IPS-15b (cell line): Measurements from ENCODE around the gene IL20RA.
"Not testable (repeated sequence)": the region's sequence is repeated elsewhere in the genome, so short reads cannot be mapped to it uniquely, and the experiment has no call there.

Source experiments
- H3K27me3 ChIP-seq: one replicate; pipeline ENCODE4 v1.6.1; 2013; ENCODE audit warnings: low read length; ENCODE audit not compliant: control insufficient read depth, insufficient read depth
- H3K36me3 ChIP-seq: one replicate; pipeline ENCODE4 v1.6.1; 2013; ENCODE audit warnings: low read length; ENCODE audit not compliant: control insufficient read depth, insufficient read depth
- H3K4me1 ChIP-seq: one replicate; pipeline ENCODE4 v1.6.1; 2013; ENCODE audit warnings: mild to moderate bottlenecking, low read length; ENCODE audit not compliant: control insufficient read depth, insufficient read depth
- H3K4me3 ChIP-seq: one replicate; pipeline ENCODE4 v1.5.1; 2013; ENCODE audit warnings: low read depth, low read length
- H3K9ac ChIP-seq: one replicate; pipeline ENCODE4 v1.6.1; 2013; ENCODE audit warnings: low read depth, mild to moderate bottlenecking, low read length
- H3K9me3 ChIP-seq: one replicate; pipeline ENCODE4 v1.6.1; 2013; ENCODE audit warnings: mild to moderate bottlenecking, low read length; ENCODE audit not compliant: control insufficient read depth, insufficient read depth

IL20RA gene

DNA sequence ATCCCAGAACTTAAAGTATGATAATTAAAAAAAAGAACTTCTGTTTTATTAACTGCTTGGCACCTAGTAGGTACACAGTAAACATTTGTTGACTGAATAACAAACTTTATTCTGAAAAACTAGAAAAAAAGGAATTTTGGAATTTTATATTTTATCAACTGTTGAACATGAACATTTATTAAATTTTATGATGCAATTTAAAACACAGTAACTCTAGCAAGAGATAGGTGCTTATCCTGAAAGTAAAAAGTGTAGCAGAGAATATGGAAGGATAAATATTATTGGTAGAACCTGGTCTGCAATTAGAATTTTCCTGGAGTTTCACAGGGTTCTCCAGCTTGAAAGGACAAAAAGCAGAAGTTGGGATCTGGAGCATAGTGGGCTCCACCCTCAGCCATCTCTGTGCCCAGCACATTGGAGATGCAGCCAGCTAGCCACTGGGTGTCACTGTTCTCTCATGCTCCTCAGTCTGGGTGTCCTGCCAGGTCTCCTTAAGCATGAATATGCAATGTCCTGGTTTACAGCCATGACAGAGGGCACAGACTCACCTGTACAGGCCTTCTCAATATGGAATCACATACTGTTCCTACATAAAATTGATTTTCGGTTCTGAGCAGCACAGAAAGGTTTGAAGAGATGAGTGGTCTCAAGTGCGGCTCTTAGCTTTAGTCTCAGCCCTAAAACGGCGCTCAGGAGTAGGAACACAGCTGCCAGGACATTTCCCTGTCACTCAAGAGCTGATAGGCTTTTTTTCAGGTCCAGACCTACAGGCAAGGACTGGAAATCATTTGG lies 31.7 kb upstream of the IL20RA start:
- H3K4me3 ChIP-seq: peak overlapping the region; percentile 23
- H3K4me1 ChIP-seq: no peaks in the 10 kb centered on the region
- H3K9me3 ChIP-seq: no peaks in the 10 kb centered on the region
- H3K27me3 ChIP-seq: no peaks in the 10 kb centered on the region
- H3K36me3 ChIP-seq: no peaks in the 10 kb centered on the region
- no peak overlapping the region for H3K9ac ChIP-seq

DNA sequence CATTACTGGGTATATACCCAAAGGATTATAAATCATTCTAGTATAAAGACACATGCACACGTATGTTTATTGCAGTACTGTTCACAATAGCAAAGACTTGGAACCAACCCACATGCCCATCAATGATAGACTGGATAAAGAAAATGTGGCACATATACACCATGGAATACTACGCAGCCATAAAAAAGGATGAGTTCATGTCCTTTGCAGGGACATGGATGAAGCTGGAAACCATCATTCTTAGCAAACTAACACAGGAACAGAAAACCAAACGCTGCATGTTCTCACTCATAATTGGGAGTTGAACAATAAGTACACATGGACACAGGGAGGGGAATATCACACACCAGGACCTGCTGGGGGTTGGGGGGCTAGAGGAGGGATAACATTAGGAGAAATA lies 31.0 kb upstream of the IL20RA start:
- not testable (repeated sequence) for H3K9ac ChIP-seq, H3K36me3 ChIP-seq, H3K4me1 ChIP-seq, H3K9me3 ChIP-seq, H3K4me3 ChIP-seq, H3K27me3 ChIP-seq

DNA sequence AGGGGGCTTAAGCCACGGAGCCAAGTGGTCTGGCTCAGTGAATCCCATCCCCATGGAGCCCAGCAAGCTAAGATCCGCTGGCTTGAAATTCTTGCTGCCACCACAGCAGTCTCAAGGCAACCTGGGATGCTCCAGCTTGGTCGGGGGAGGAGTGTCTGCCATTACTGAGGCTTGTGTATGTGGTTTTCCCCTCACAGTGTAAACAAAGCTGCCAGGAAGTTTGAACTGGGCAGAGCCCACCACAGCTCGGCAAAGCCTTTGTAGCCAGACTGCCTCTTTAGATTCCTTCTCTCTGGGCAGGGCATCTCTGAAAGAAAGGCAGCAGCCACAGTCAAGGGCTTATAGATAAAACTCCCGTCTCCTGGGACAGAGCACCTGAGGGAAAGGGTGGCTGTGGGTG lies 25.5 kb upstream of the IL20RA start:
- no peak overlapping the region for H3K4me3 ChIP-seq
- H3K4me1 ChIP-seq: no peaks in the 10 kb centered on the region
- H3K9me3 ChIP-seq: no peaks in the 10 kb centered on the region
- H3K27me3 ChIP-seq: no peaks in the 10 kb centered on the region
- no peak overlapping the region for H3K9ac ChIP-seq
- H3K36me3 ChIP-seq: no peaks in the 10 kb centered on the region

DNA sequence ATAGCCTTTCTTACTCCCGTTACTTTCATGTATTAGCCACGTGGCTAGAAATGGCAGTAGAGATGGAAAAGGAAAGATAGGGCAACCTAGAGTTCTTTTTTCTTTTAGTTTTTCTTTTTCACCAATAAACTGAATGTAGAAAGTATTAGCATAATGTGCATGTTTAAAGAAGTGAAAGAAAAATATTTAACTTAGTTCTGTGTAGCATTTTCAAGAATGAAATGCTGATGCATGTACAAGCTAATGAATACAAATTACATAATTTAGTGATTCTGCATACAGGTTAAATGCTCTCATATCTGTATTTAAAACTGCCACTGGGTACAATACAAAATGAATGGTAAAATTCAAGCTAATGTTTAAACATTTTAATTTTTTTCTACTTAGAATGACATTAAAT lies 22.6 kb upstream of the IL20RA start:
- H3K4me3 ChIP-seq: no peak overlapping the region
- H3K9me3 ChIP-seq: no peaks in the 10 kb centered on the region
- H3K9ac ChIP-seq: no peak overlapping the region
- H3K27me3 ChIP-seq: no peaks in the 10 kb centered on the region
- no peaks in the 10 kb centered on the region for H3K36me3 ChIP-seq
- no peaks in the 10 kb centered on the region for H3K4me1 ChIP-seq

DNA sequence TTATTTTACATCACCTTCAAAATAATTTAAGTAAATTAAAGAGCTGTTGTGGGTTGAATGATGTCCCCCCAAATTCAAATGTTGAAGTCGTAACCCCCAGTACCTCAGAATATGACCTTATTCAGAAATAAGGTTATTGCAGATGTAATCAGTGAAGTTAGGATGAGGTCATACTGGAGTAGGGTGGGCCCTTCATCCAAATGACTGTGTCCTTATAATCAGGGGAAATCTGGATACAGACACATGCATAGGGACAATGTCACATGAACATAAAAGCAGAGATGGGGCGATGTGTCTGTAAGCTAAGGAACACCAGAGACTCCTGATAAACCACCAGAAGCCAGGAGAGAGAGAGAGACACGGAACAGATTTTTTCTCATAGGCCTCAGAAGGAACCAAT lies 13.3 kb upstream of the IL20RA start:
- no peak overlapping the region for H3K4me3 ChIP-seq
- H3K27me3 ChIP-seq: no peaks in the 10 kb centered on the region
- no peaks in the 10 kb centered on the region for H3K4me1 ChIP-seq
- H3K9ac ChIP-seq: no peak overlapping the region
- H3K36me3 ChIP-seq: no peaks in the 10 kb centered on the region
- H3K9me3 ChIP-seq: no peaks in the 10 kb centered on the region

DNA sequence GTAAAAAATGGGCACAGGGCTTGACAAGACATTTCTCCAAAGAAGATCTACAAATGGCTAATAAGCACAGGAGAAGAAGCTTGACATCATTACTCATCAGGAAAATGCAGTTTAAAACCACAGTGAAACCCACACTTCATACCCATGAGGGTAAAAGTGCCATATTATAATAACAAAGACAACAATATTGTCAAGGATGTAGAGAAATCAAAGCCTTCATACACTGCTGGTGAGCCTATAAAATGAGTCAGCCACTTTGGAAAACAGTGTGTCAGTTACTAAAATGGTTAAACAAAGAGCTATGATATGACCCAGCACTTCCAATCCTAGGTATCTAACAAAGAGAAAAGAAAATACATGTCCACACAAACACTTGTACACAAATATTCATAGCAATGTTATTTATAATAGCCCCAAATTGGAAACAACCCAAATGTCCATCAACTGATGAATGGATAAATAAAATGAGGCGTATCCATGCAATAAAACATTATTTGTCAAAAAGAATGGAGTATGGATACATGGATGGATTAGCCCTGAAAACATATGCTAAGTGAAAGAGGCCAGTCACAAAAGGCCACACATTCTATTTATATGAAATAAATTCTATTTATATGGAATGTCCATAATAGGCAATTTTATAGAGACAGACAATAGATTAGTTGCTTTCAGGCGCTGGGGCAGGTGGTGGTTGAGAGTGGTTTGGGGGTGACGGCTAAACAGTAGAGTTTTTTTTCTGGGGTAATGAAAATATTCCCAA lies 11.5 kb upstream of the IL20RA start:
- Histone ChIP-seq H3K4me1 (no peaks in the 10 kb centered on the region), H3K36me3 (no peaks in the 10 kb centered on the region), H3K9me3 (no peaks in the 10 kb centered on the region), H3K4me3 (no peak overlapping the region), H3K9ac (no peak overlapping the region), H3K27me3 (no peaks in the 10 kb centered on the region)

DNA sequence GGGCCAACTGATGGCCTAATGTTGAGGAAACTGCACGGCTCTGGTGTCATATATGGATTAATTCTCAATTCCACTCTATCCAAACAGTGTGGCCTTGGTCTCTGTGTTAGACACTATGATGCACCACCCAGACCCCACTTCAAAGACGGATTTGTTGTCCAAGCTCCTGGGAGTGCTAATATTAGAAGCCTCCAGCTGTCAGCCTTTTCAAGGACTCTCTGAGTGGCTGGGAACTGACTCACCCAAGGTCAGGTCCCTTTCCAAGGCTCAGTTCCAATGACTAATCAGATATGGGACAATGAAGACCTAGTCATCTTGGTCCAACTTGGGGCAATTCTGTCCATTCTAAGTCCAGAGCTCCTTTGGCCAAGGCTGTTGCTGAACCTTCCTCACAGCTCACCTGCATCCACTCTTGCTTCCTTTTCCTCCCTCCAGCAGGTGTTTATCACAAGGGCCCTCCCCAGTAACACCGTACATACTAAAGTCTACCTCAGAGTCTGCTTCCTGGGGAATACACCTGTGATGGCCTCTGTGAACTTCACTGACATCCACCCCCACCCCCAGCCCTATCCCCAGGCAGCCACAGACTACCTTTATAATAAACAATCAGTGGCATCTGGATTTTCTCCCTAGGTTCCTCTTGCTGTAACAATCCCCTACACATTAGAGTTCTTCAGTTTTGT lies 7.2 kb upstream of the IL20RA start:
- Histone ChIP-seq H3K36me3 (no peaks in the 10 kb centered on the region), H3K9ac (no peak overlapping the region), H3K4me1 (no peaks in the 10 kb centered on the region), H3K27me3 (peaks cover 9% of the 10 kb centered on the region), H3K4me3 (no peak overlapping the region), H3K9me3 (no peaks in the 10 kb centered on the region)

DNA sequence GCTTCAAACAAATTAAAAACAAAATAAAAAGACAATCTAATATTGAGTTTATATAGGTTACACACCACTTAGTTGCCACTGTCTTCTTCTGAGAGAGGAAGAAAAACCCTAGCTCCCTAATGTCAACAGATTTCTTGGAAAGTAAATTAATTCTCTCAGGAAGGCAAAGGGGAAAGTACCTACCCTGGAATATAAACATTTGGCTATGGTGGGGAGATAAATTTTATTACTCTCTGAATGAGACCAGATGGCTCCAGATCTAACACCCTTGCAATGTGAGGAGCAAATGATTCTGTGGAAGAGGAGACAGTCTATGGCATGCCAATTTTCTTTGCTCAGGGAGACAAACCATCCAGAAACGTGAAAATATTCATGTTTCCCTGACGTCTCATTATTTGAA lies 4.3 kb upstream of the IL20RA start:
- Histone ChIP-seq H3K27me3 (peaks cover 28% of the 10 kb centered on the region), H3K36me3 (no peaks in the 10 kb centered on the region), H3K9ac (no peak overlapping the region), H3K4me3 (no peak overlapping the region), H3K9me3 (no peaks in the 10 kb centered on the region), H3K4me1 (no peaks in the 10 kb centered on the region)

DNA sequence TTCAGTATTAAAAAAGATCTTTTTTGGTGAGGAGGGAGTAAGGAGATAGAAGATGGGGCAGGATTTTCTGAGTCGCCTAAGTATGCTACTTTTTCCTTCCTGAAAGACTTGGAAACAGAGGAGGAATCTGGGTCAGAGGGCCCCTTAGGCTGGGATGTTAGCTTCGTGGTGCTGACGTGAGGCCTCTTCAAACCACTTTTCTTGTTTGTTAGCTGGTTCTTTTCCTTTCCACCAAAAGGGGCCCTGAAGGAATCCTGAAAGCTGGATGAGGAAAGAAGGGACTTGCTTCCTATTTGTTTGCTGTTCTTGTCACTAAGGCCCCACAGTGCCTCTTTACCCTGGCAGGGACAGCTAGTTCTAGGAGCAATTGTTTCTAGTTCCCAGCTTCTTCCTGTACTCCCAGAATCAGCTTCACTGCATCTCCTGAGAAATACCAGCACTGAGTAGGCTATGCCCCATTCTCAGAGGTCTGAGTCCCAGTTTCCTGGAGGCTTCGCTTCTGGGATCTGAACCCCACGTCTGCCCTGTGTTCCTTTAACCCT lies 2.2 kb upstream of the IL20RA start:
- no peaks in the 10 kb centered on the region for H3K9me3 ChIP-seq
- no peaks in the 10 kb centered on the region for H3K36me3 ChIP-seq
- no peak overlapping the region for H3K9ac ChIP-seq
- peaks cover 48% of the 10 kb centered on the region for H3K27me3 ChIP-seq
- no peak overlapping the region for H3K4me3 ChIP-seq
- no peaks in the 10 kb centered on the region for H3K4me1 ChIP-seq

DNA sequence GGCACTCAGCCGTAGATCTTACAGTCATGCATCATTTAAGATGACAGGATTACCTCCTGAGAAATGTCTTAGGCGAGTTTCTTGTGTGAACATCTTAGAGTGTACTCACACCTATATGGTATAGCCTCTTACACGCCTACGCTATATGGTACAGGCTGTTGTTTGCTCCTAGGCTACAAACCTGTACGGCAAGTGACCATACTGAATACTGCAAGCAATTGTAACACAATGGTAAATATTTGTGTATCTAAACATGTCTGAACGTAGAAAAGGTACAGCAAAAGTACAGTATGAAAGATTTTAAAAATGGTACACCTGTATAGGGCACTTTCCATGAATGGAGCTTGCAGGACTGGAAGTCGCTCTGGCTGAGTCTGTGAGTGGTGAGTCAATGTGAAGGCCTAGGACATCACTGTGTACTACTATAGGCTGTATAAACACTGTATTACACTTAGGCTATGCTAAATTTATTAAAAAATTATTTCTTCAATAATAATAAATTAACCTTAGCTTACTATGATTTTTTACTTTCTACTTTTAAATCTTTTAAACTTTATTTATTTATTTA lies 541 bp upstream of the IL20RA start:
- peaks cover 49% of the 10 kb centered on the region for H3K27me3 ChIP-seq
- H3K4me1 ChIP-seq: no peaks in the 10 kb centered on the region
- H3K9me3 ChIP-seq: no peaks in the 10 kb centered on the region
- H3K4me3 ChIP-seq: peak overlapping the region; percentile 26
- no peaks in the 10 kb centered on the region for H3K36me3 ChIP-seq
- H3K9ac ChIP-seq: no peak overlapping the region

DNA sequence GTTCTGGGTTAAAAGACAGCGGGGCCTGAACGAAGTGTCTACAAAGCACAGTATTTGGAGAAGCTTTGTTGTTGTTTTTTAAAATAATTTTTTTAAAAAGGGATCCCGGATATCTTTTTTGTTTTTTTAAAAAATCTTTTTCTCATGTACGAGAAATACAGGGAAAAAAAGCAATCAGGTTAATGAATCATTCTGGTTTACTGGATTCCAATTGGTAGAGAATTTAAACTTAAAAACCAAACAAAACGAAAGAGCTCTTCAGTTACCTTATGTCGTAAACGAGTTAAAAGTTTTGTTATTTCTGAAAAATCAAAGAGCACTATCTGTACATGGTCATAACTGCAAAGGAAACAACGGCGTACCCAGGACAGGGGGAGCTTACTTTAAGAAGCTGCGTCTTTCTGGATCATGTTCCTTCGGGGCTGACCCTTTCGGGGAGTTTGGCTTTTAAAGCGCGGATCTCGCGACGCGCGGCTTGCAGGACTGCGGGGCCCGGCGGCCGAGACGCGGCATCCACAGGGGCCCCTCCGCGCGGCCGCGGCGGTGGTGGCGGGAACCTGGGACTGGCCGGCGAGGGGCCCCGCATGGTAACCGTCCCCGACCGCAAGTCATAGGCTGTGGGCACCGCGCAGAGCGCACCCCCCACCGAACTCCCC lies 927 bp downstream of the IL20RA start:
- peak overlapping the region; percentile 26 for H3K4me3 ChIP-seq
- H3K36me3 ChIP-seq: no peaks in the 10 kb centered on the region
- peaks cover 49% of the 10 kb centered on the region for H3K27me3 ChIP-seq
- no peaks in the 10 kb centered on the region for H3K4me1 ChIP-seq
- no peak overlapping the region for H3K9ac ChIP-seq
- no peaks in the 10 kb centered on the region for H3K9me3 ChIP-seq
